Gastroesophageal sphincter (tissue), 2 donors: Measurements from ENCODE around the gene ZNF705A.

Source experiments
- EP300 ChIP-seq: sonication (generic); formaldehyde crosslinking; IDR thresholded peaks from one replicate; pipeline ENCODE4 v1.6.1; 2017; ENCODE audit warnings: antibody characterized with exemption, mild to moderate bottlenecking
- POLR2A ChIP-seq, 2 donors: fragments of 450-650 bp; IDR thresholded peaks; one replicate each; pipeline ENCODE4 v1.6.1; 2017; ENCODE audit warnings: antibody characterized with exemption in 2 of 2, mild to moderate bottlenecking in 2 of 2, moderate library complexity in 1 of 2

DNA sequence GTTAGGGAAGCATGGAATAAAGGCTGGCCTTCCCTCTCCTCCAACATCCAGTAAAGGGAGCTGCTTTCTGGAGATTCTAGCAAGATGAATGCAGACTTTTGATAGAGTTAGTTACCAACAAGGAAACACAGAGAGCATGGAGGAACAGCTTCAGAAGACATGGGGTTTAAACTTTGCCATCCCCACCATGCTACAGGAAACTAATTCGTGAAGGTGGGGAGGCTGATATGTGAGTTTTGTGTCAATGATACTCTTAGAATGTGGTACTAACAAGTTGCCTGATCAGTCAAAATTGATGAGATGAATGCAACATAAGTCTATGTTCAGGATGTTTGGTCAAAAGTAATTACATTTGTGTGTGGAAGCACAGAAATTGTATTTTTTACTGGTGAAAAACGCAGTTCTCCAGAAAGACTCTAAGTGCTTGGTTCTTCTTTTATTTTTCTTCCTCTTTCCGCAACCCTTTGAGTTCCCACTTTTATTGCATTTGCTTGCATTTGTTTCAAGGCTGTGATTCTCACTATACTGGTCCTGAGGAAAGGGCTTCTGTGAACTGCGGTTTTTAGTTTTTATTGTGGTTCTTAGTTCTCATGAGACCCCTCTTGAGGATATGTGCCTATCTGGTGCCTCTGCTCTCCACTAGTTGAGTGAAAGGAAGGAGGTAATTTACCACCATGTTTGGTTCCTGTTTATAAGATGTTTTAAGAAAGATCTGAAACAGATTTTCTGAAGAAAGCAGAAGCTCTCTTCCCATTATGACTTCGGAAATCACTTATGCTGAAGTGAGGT is 33.5 kb upstream of the ZNF705A start, which contains the start of gene CLEC4A:
- TF ChIP-seq EP300, result no peak
- TF ChIP-seq POLR2A (IDR thresholded peaks at IDR 0.05), result no peak
